SK-N-SH treated with all-trans-retinoic acid at 6 μM for 48 hours (cell line): ENCODE data around the gene KCNK3.

Experiments
- ATAC-seq: fragments of 200-7000 bp; cut with Tn5 transposase; 3 replicates; pipeline ENCODE4 v1.9.1; 2020; ENCODE audit warnings: mild to moderate bottlenecking, moderate library complexity
- ARNTL ChIP-seq: fragments of 450-650 bp; formaldehyde crosslinking; IDR thresholded peaks from 2 replicates; pipeline ENCODE4 v1.5.0; 2020; ENCODE audit warnings: low read depth, mild to moderate bottlenecking, moderate library complexity, borderline replicate concordance
- BACH2 ChIP-seq: fragments of 250-450 bp; sonication (Bioruptor Pico); IDR thresholded peaks from 2 replicates; pipeline ENCODE4 v1.9.0; 2021; ENCODE audit warnings: mild to moderate bottlenecking, borderline replicate concordance
- CSDC2 ChIP-seq: fragments of 250-450 bp; sonication (Bioruptor Pico); IDR thresholded peaks from 2 replicates; pipeline ENCODE4 v1.5.0; 2020; ENCODE audit warnings: mild to moderate bottlenecking, moderate library complexity
- CSRNP3 ChIP-seq: fragments of 250-450 bp; sonication (Bioruptor Pico); IDR thresholded peaks from 2 replicates; pipeline ENCODE4 v1.5.1; 2021; ENCODE audit warnings: mild to moderate bottlenecking, moderate library complexity
- ESRRG ChIP-seq: fragments of 250-450 bp; sonication (Bioruptor Pico); IDR thresholded peaks from 2 replicates; pipeline ENCODE4 v1.6.1; 2021; ENCODE audit warnings: mild to moderate bottlenecking
- GLIS3 ChIP-seq: fragments of 250-450 bp; sonication (Bioruptor Pico); IDR thresholded peaks from 2 replicates; pipeline ENCODE4 v1.5.0; 2020; ENCODE audit warnings: mild to moderate bottlenecking, moderate library complexity
- ISL1 ChIP-seq: fragments of 250-450 bp; sonication (Bioruptor Pico); IDR thresholded peaks from 2 replicates; pipeline ENCODE4 v2.1.2; 2022; ENCODE audit warnings: mild to moderate bottlenecking, moderate library complexity
- OSR1 ChIP-seq: fragments of 250-450 bp; sonication (Bioruptor Pico); IDR thresholded peaks from 2 replicates; pipeline ENCODE4 v1.8.0; 2022; ENCODE audit warnings: moderate library complexity, mild to moderate bottlenecking, inconsistent platforms
- PATZ1 ChIP-seq: fragments of 250-450 bp; sonication (Bioruptor Pico); IDR thresholded peaks from 2 replicates; pipeline ENCODE4 v1.8.0; 2020; ENCODE audit warnings: mild to moderate bottlenecking, moderate library complexity, borderline replicate concordance
- PPARA ChIP-seq: fragments of 250-450 bp; sonication (Bioruptor Pico); IDR thresholded peaks from 2 replicates; pipeline ENCODE4 v1.5.0; 2020; ENCODE audit warnings: mild to moderate bottlenecking, borderline replicate concordance
- RARB ChIP-seq: fragments of 250-450 bp; sonication (Bioruptor Pico); IDR thresholded peaks from 2 replicates; pipeline ENCODE4 v1.8.0; 2021; ENCODE audit warnings: mild to moderate bottlenecking, moderate library complexity
- SNAI2 ChIP-seq: fragments of 250-450 bp; sonication (Bioruptor Pico); IDR thresholded peaks from 2 replicates; pipeline ENCODE4 v1.5.0; 2020; ENCODE audit warnings: mild to moderate bottlenecking, moderate library complexity
- TCF4 ChIP-seq: fragments of 250-450 bp; sonication (Bioruptor Pico); IDR thresholded peaks from 2 replicates; pipeline ENCODE4 v1.8.0; 2021; ENCODE audit warnings: mild to moderate bottlenecking, moderate library complexity, borderline replicate concordance
- TSHZ2 ChIP-seq: fragments of 250-450 bp; sonication (Bioruptor Pico); IDR thresholded peaks from 2 replicates; pipeline ENCODE4 v1.5.0; 2020; ENCODE audit warnings: mild to moderate bottlenecking, moderate library complexity
- ZC3H10 ChIP-seq: fragments of 250-450 bp; sonication (Bioruptor Pico); IDR thresholded peaks from 2 replicates; pipeline ENCODE4 v1.5.1; 2021; ENCODE audit warnings: mild to moderate bottlenecking, moderate library complexity
- ZFP3 ChIP-seq: fragments of 250-450 bp; sonication (Bioruptor Pico); IDR thresholded peaks from 2 replicates; pipeline ENCODE4 v1.5.0; 2020; ENCODE audit warnings: mild to moderate bottlenecking, moderate library complexity
- ZFP30 ChIP-seq: fragments of 450-650 bp; formaldehyde crosslinking; IDR thresholded peaks from 2 replicates; pipeline ENCODE4 v1.5.0; 2022; ENCODE audit warnings: mild to moderate bottlenecking, moderate library complexity
- ZNF565 ChIP-seq: fragments of 450-650 bp; formaldehyde crosslinking; conservative IDR thresholded peaks from 2 replicates; pipeline ENCODE4 v1.5.0; 2020; ENCODE audit warnings: low read depth, mild to moderate bottlenecking, moderate library complexity
- ZNF70 ChIP-seq: fragments of 450-650 bp; formaldehyde crosslinking; IDR thresholded peaks from 2 replicates; pipeline ENCODE4 v1.5.0; 2020; ENCODE audit warnings: mild to moderate bottlenecking, moderate library complexity
- ZNF8 ChIP-seq: fragments of 450-650 bp; formaldehyde crosslinking; IDR thresholded peaks from 2 replicates; pipeline ENCODE4 v1.5.0; 2020; ENCODE audit warnings: mild to moderate bottlenecking, moderate library complexity
- TF ChIP-seq, protein P1 (sequence below): fragments of 250-450 bp; sonication (Bioruptor Pico); IDR thresholded peaks from 2 replicates; pipeline ENCODE4 v1.5.1; 2020; ENCODE audit warnings: low read depth, mild to moderate bottlenecking, moderate library complexity

The KCNK3 gene

DNA sequence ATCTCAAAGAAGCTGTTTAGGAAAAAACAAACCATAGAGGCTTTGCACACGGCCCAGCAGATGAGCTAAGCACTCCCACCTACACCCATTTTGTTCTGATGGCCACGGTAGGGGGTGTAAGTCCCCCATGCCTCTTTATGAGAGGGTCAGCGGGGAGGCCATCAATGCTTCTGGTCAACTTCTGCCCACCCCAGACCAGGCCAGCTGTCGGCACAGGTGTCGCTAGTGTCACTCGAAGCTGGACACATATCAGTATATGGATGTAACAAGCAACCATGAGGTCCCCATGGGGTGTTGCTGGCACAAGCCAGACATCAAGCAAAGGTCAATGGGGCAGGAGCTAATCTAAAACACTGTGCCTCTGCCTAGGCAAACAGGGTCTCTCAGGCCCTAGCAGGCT, 47.8 kb downstream of the KCNK3 start (continued):
- no peak for TF ChIP-seq TSHZ2
- TF ChIP-seq OSR1 (CRISPR knock-in tag), result no peak
- no peak for TF ChIP-seq CSDC2
- TF ChIP-seq, all 23 proteins: peak for 0

GRCh38 chr2:26740890-26741302, 48.4 kb downstream of the KCNK3 start:
- no peak for ATAC-seq

DNA sequence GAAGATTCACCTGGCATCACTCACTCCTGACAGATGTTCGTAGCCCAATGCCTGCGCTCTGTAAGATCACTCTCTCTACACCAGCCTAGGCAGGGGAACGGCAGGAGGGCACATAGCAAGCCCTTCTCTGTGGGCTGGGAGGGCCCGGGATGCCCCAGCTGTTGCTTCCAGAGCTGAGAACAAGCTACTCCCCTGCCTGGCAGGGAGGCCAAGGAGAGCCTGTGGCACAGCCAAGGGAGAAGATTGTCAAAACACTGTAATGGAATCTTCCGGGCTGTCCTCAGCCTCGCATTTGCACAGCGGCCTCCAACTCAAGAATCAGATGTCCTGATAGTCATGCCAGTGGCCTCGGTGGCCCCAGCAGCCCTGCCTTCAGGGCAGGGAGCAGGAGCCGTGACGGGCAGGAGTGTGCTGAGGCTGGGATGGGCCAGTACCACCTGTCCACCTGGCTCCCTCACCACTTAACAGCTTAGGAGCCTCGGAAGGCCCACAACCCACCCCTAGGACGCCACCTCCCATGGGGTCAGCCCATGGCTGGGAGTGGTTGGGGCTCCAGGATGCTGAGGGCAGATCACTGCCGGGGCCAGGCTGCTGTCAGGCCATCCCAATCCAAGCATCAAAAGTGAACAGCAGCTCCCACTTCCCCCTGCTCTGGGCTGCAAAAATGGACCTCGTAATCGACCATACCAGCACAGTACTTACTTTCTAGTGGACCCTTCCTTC, 49.7 kb downstream of the KCNK3 start:
- ATAC-seq, result no peak
- no peak for TF ChIP-seq ZFP30 (CRISPR knock-in tag)
- TF ChIP-seq, protein P1, sequence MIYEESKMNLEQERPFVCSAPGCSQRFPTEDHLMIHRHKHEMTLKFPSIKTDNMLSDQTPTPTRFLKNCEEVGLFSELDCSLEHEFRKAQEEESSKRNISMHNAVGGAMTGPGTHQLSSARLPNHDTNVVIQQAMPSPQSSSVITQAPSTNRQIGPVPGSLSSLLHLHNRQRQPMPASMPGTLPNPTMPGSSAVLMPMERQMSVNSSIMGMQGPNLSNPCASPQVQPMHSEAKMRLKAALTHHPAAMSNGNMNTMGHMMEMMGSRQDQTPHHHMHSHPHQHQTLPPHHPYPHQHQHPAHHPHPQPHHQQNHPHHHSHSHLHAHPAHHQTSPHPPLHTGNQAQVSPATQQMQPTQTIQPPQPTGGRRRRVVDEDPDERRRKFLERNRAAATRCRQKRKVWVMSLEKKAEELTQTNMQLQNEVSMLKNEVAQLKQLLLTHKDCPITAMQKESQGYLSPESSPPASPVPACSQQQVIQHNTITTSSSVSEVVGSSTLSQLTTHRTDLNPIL (CRISPR knock-in tag), result no peak
- TF ChIP-seq CSRNP3, result no peak
- TF ChIP-seq PATZ1 (CRISPR knock-in tag), result no peak
- no peak for TF ChIP-seq ZNF8 (CRISPR knock-in tag)
- no peak for TF ChIP-seq ZFP3
- no peak for TF ChIP-seq CSDC2
- TF ChIP-seq ZC3H10 (CRISPR knock-in tag), result no peak
- TF ChIP-seq BACH2 (CRISPR knock-in tag), result no peak
- no peak for TF ChIP-seq TCF4 (CRISPR knock-in tag)
- TF ChIP-seq, all 23 proteins: peak for 0

More at GRCh38 chr2:26740890-26741302, 48.4 kb downstream of the KCNK3 start:
- TF ChIP-seq ZFP3, result no peak
- TF ChIP-seq SNAI2 (CRISPR knock-in tag), result no peak
- TF ChIP-seq TCF4 (CRISPR knock-in tag), result no peak
- TF ChIP-seq BACH2 (CRISPR knock-in tag), result no peak
- TF ChIP-seq ZC3H10 (CRISPR knock-in tag), result no peak
- no peak for TF ChIP-seq ISL1 (CRISPR knock-in tag)
- TF ChIP-seq ZNF565 (CRISPR knock-in tag), result no peak
- no peak for TF ChIP-seq ESRRG (CRISPR knock-in tag)
- TF ChIP-seq ZNF8 (CRISPR knock-in tag), result no peak
- no peak for TF ChIP-seq ZFP30 (CRISPR knock-in tag)
- TF ChIP-seq ARNTL (CRISPR knock-in tag), result no peak
- TF ChIP-seq CSDC2, result no peak

- no peak for ATAC-seq
- no peak for TF ChIP-seq ZFP30 (CRISPR knock-in tag)
Observed at GRCh38 chr2:26743852-26744251, 51.3 kb downstream of the KCNK3 start.

- no peak for ATAC-seq
- TF ChIP-seq RARB (CRISPR knock-in tag), result no peak
- TF ChIP-seq ZFP30 (CRISPR knock-in tag), result no peak
- TF ChIP-seq BACH2 (CRISPR knock-in tag), result no peak
- no peak for TF ChIP-seq SNAI2 (CRISPR knock-in tag)
- TF ChIP-seq ZNF70, result no peak
- TF ChIP-seq, protein P1 (CRISPR knock-in tag), result no peak
- no peak for TF ChIP-seq CSRNP3
- TF ChIP-seq ARNTL (CRISPR knock-in tag), result no peak
- TF ChIP-seq ZC3H10 (CRISPR knock-in tag), result no peak
- TF ChIP-seq OSR1 (CRISPR knock-in tag), result no peak
- TF ChIP-seq GLIS3 (CRISPR knock-in tag), result no peak
- no peak for TF ChIP-seq PPARA
Observed at GRCh38 chr2:26744953-26745352, 52.4 kb downstream of the KCNK3 start.
